Natural killer cell (primary cell): ENCODE data around the gene GPR37L1. TPM values are rescaled to one million over a fixed set of nuclear protein-coding genes. Genes with fewer than 3 reads are reported as not detected.

Source experiments
- ATAC-seq, 3 donors: fragments of 150-1000 bp in 2 of 3; fragments of 200-7000 bp in 1 of 3; cut with Tn5 transposase; 1 replicate in 1 of 3; 2 replicates in 2 of 3; pipeline ENCODE4 v1.10.0; 2021; ENCODE audit warnings: mild to moderate bottlenecking in 2 of 3, moderate library complexity in 2 of 3
- DNase-seq, 2 donors: peaks; one replicate each; pipeline versions ENCODE4 v3.0.0 to v3.0.0-alpha.2; 2013 to 2021; ENCODE audit warnings: mixed read lengths in 1 of 2
- H3K27ac ChIP-seq: one replicate; pipeline ENCODE4 v1.5.1; 2013; ENCODE audit warnings: mild to moderate bottlenecking, low read length
- H3K27me3 ChIP-seq: one replicate; pipeline ENCODE4 v1.6.1; 2013; ENCODE audit warnings: low read length; ENCODE audit not compliant: control insufficient read depth, insufficient read depth
- H3K36me3 ChIP-seq: one replicate; pipeline ENCODE4 v1.6.1; 2013; ENCODE audit warnings: low read length; ENCODE audit not compliant: control insufficient read depth, insufficient read depth
- H3K4me1 ChIP-seq: one replicate; pipeline ENCODE4 v1.6.1; 2013; ENCODE audit warnings: low read length; ENCODE audit not compliant: control insufficient read depth, insufficient read depth
- H3K4me3 ChIP-seq: one replicate; pipeline ENCODE4 v1.5.1; 2013; ENCODE audit warnings: low read length
- H3K9me3 ChIP-seq: one replicate; pipeline ENCODE4 v1.6.1; 2013; ENCODE audit warnings: low read length; ENCODE audit not compliant: control insufficient read depth, insufficient read depth
- H3K27ac Mint-ChIP-seq, 2 donors: one replicate each; pipeline ENCODE4 v1.8.0; 2022; ENCODE audit warnings: mild to moderate bottlenecking in 2 of 2, mixed read lengths in 2 of 2, moderate library complexity in 1 of 2
- H3K27me3 Mint-ChIP-seq, 2 donors: one replicate each; pipeline ENCODE4 v1.8.0; 2022; ENCODE audit warnings: low read depth in 2 of 2, mixed read lengths in 2 of 2
- H3K36me3 Mint-ChIP-seq: one replicate; pipeline ENCODE4 v1.8.0; 2022; ENCODE audit warnings: mixed read lengths
- H3K4me1 Mint-ChIP-seq, 2 donors: one replicate each; pipeline ENCODE4 v1.8.0; 2022; ENCODE audit warnings: mixed read lengths in 2 of 2
- H3K4me3 Mint-ChIP-seq: one replicate; pipeline ENCODE4 v1.8.0; 2022; ENCODE audit warnings: mild to moderate bottlenecking, moderate library complexity, mixed read lengths
- H3K9me3 Mint-ChIP-seq, 2 donors: one replicate each; pipeline ENCODE4 v1.8.0; 2022; ENCODE audit warnings: mixed read lengths in 2 of 2
- WGBS: methylation state at CpG from one replicate; pipeline ENCODE4 v1.1.7; 2013; ENCODE audit warnings: missing lambda C conversion rate; ENCODE audit not compliant: insufficient coverage; 5-methylcytosine and 5-hydroxymethylcytosine counted together
- intact Hi-C: fragments of 100-400 bp; cut with micrococcal nuclease; formaldehyde crosslinking; loops from one replicate; pipeline ENCODE4 v1.14.2; 2022
- total RNA-seq, 4 donors: library from RNA; stranded (reverse); fragments of 120-200 nt in 1 of 4; gene quantifications; one replicate each; pipeline versions ENCODE4 v1.2.3 to v1.2.4, GENCODE V29; 2013 to 2022
- TF ChIP-seq, protein P1 (sequence below): fragments of 200-600 bp; IDR thresholded peaks from one replicate; pipeline ENCODE4 v1.8.0; 2022; ENCODE audit warnings: antibody characterized with exemption

The GPR37L1 gene
- total RNA-seq, 3 donors from 2014 or later (not counting 1 experiment from before 2014, with no cell fraction given), result not detected

DNA sequence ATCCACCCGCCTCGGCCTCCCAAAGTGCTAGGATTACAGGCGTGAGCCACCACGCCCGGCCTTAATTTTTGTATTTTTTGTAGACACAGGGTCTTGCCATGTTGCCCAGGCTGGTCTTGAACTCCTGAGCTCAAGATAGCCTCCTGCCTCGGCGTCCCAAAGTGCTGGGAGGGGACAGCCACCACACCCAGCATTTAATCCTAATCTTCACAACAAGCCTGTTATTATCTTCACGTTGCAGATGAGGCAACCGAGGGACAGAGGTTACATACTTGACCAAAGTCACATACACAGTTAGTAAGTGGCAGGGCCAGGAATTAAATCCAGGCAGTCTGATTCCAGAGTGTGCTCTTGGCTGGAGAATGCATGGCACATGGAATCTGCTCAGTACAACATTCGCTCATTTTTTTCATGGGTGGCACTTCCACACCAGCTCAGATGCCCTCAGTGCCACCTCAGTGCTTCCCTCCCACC is 4.8 kb upstream of the GPR37L1 start:
- TF ChIP-seq, protein P1, sequence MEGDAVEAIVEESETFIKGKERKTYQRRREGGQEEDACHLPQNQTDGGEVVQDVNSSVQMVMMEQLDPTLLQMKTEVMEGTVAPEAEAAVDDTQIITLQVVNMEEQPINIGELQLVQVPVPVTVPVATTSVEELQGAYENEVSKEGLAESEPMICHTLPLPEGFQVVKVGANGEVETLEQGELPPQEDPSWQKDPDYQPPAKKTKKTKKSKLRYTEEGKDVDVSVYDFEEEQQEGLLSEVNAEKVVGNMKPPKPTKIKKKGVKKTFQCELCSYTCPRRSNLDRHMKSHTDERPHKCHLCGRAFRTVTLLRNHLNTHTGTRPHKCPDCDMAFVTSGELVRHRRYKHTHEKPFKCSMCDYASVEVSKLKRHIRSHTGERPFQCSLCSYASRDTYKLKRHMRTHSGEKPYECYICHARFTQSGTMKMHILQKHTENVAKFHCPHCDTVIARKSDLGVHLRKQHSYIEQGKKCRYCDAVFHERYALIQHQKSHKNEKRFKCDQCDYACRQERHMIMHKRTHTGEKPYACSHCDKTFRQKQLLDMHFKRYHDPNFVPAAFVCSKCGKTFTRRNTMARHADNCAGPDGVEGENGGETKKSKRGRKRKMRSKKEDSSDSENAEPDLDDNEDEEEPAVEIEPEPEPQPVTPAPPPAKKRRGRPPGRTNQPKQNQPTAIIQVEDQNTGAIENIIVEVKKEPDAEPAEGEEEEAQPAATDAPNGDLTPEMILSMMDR, result no peak
- no peaks in the 10 kb centered on the region for H3K36me3 Mint-ChIP-seq
- H3K4me3 ChIP-seq, result no peak overlapping the region
- H3K4me3 Mint-ChIP-seq, result no peak overlapping the region
- no peak overlapping the region for H3K27ac ChIP-seq
- DNase-seq (no peak), ATAC-seq (no peak)
- no peak overlapping the region for H3K27ac Mint-ChIP-seq
- H3K36me3 ChIP-seq, result no peaks in the 10 kb centered on the region
- H3K27me3 ChIP-seq, result no peaks in the 10 kb centered on the region
- H3K9me3 ChIP-seq, result no peaks in the 10 kb centered on the region
- no peaks in the 10 kb centered on the region for H3K4me1 ChIP-seq
- no peaks in the 10 kb centered on the region for H3K4me1 Mint-ChIP-seq
- WGBS, result 84% methylated on average over 10 of the region's 10 CpGs
- H3K27me3 Mint-ChIP-seq, result peaks cover 10 to 14% of the 10 kb centered on the region in 2 donors
- intact Hi-C loops, result no loop called here
- H3K9me3 Mint-ChIP-seq, result no peaks in the 10 kb centered on the region

DNA sequence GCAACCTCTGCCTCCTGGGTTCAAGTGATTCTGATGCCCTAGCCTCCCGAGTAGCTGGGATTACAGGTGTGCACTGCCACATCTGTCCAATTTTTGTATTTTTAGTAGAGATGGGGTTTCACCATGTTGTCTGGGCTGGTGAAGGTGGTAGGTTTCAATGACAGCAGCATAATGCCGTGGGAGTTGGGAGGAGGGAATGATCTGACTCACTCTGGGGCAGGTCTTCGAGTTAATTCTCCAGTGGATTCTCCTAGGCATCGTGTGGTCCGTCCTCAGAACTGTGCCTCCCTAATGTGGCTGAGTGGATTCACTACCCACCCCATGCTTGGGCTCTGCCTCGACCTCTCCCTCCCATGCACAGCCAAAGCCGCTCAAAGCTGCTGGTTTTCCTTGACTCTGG is 1.7 kb upstream of the GPR37L1 start:
- intact Hi-C loops, result no loop called here
- 79% methylated on average over 7 of the region's 7 CpGs for WGBS
- no peak overlapping the region for H3K27ac Mint-ChIP-seq
- H3K4me1 Mint-ChIP-seq, result no peaks in the 10 kb centered on the region
- H3K36me3 ChIP-seq, result no peaks in the 10 kb centered on the region
- H3K4me1 ChIP-seq, result no peaks in the 10 kb centered on the region
- no peaks in the 10 kb centered on the region for H3K36me3 Mint-ChIP-seq
- no peak overlapping the region for H3K27ac ChIP-seq
- no peaks in the 10 kb centered on the region for H3K9me3 ChIP-seq
- DNase-seq (no peak), ATAC-seq (no peak)
- no peaks in the 10 kb centered on the region for H3K27me3 ChIP-seq
- TF ChIP-seq, protein P1, result no peak
- H3K4me3 Mint-ChIP-seq, result no peak overlapping the region
- H3K9me3 Mint-ChIP-seq, result no peaks in the 10 kb centered on the region
- H3K27me3 Mint-ChIP-seq, result peaks cover 10% of the 10 kb centered on the region in 2 donors
- H3K4me3 ChIP-seq, result no peak overlapping the region

DNA sequence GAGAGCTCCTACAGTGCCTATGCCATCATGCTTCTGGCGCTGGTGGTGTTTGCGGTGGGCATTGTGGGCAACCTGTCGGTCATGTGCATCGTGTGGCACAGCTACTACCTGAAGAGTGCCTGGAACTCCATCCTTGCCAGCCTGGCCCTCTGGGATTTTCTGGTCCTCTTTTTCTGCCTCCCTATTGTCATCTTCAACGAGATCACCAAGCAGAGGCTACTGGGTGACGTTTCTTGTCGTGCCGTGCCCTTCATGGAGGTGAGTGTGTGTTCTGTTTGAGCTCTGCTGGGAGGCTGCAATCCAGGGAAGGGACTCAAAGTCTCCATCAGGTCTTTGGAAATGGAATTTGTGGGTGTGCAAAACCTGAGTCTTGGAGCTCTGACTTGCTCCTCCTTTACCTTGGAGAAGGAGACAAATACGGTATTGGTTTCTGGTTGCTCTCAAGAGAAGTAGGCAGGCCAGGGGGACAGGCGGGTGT is 658 bp downstream of the GPR37L1 start:
- TF ChIP-seq, protein P1, result no peak
- Mint-ChIP-seq H3K4me1 (no peaks in the 10 kb centered on the region), H3K27me3 (peaks cover 10% of the 10 kb centered on the region in 2 donors), H3K36me3 (no peaks in the 10 kb centered on the region), H3K4me3 (no peak overlapping the region), H3K9me3 (no peaks in the 10 kb centered on the region), H3K27ac (no peak overlapping the region)
- Histone ChIP-seq H3K27ac (no peak overlapping the region), H3K9me3 (no peaks in the 10 kb centered on the region), H3K36me3 (no peaks in the 10 kb centered on the region), H3K4me1 (no peaks in the 10 kb centered on the region), H3K27me3 (no peaks in the 10 kb centered on the region), H3K4me3 (no peak overlapping the region)
- DNase-seq (no peak), ATAC-seq (no peak)
- 92% methylated on average over 10 of the region's 10 CpGs for WGBS
- intact Hi-C loops, result no loop called here

DNA sequence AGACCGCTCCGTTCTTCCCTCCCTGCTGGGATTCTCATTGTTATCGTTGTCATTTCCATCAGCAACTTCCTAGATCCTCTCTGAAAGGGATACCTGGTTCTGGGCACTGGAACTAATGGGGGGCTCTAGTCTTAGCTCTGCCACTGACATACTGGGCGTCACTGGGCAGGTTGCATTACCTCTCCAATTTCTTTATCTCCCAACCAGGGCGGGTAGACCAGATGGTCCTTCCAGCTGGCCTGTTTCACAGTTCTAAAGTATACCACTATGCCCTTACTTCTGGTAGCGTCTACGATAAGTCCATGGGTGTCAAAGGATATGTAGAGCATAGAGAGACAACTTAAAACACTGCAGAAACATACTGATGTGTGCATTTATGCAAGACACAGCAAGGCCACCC is 1.4 kb downstream of the GPR37L1 start:
- Mint-ChIP-seq H3K4me1 (no peaks in the 10 kb centered on the region), H3K27me3 (peaks cover 10% of the 10 kb centered on the region in 2 donors), H3K27ac (no peak overlapping the region), H3K4me3 (no peak overlapping the region), H3K9me3 (no peaks in the 10 kb centered on the region), H3K36me3 (no peaks in the 10 kb centered on the region)
- H3K4me1 ChIP-seq, result no peaks in the 10 kb centered on the region
- no peaks in the 10 kb centered on the region for H3K9me3 ChIP-seq
- no peak overlapping the region for H3K27ac ChIP-seq
- intact Hi-C loops, result no loop called here
- DNase-seq (no peak), ATAC-seq (no peak)
- H3K27me3 ChIP-seq, result no peaks in the 10 kb centered on the region
- H3K4me3 ChIP-seq, result no peak overlapping the region
- H3K36me3 ChIP-seq, result no peaks in the 10 kb centered on the region
- WGBS, result 90% methylated on average over 7 of the region's 7 CpGs
- TF ChIP-seq, protein P1, result no peak
